GM12874 (cell line): ENCODE measurements around the gene KCTD16.

Experiments used
- CTCF ChIP-seq: IDR thresholded peaks from 2 replicates; pipeline ENCODE4 v1.5.1; 2011; ENCODE audit warnings: low read depth, mild to moderate bottlenecking, control low read depth, low read length, moderate library complexity; ENCODE audit not compliant: insufficient read depth

Gene KCTD16

DNA sequence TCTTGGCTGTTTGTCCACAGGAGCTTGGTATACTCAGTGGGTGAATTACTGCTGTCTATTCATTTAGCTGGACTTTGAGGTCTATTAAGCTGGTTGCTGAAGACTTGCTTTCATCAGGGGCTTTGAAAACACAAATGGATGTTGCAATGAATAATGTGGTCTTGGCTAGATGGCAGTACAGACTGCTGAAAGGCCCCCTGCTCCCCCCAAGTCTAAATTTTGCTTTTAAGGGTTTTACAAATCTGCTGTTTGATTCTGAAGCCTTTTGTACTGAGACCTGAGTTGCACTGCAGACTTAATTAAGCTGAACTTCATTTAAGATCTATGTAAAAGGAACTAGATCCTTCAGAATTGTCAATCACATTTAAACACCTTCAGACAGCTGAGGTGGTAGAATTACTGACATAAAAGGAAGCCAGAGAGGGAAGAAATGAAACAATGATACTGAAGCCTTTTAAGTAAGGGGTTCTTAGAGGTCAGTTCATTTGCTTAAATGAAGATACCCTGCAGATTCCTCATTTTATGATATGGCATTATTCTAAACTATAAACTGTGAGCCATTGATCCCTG is 37.3 kb downstream of the KCTD16 start:
- no peak for TF ChIP-seq CTCF

DNA sequence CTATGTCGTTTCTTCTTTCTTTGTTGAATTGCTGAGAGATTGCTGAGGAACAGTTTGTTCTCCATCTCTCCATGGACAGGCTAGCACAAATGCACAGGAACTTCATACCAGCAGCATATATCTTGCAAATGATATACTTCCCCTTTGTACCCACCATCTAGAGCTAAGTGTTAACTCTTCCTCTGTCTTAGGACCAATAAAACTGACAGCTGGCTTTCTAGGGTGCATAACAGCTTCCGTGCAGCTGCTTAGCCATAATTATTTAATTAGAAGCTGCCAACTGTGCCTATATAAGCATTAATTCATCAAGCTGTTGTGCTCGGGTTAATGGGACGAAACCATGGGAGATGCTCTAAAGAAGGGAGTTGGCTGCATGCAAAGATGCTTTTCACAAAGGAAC is 38.7 kb downstream of the KCTD16 start:
- TF ChIP-seq CTCF = no peak

GRCh38 chr5:144210655-144211054 is 40.0 kb downstream of the KCTD16 start:
- no peak for TF ChIP-seq CTCF

DNA sequence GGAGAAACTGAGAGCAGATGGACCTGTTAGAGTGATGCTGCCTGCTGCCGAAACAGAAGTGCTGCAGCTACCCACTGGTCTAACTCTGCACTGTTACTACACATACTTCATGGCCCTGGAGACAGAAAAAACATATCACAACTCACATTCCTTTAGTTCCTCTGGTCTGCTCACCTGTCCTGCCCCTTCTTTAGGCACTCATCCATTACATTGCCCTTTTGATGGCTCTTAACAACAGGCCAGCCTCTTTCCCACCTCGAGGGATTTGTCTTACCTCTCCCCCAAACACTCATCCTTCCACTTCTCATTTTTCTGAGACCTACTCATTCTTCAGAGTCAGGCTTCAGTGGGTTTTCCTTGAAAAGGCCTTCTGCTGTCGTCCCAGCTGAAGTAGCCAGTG is 49.2 kb downstream of the KCTD16 start:
- TF ChIP-seq CTCF = no peak

GRCh38 chr5:144227363-144227999 is 56.8 kb downstream of the KCTD16 start:
- no peak for TF ChIP-seq CTCF

DNA sequence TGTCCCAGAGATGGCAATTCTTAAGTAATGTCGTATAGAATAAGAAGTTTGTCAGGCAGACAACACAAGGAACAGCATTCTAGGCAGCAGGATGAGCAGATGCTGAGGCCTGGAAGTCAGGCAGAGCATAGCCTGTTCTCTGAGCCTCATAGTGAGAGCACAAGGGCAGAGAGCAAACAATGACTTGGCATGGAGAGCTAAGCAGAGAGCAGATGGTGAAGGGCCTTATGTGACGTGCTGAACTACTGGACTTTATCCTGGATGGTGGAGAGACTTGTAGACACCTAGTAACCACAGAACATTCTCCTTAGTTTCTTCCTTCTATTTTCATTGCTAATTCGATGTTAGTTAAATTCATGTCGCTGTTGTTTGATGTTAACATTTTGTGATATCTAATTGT is 60.1 kb downstream of the KCTD16 start:
- no peak for TF ChIP-seq CTCF

- TF ChIP-seq CTCF = no peak
These were observed 61.6 kb downstream of the KCTD16 start for GRCh38 chr5:144232285-144232684.
